Gastrocnemius medialis (tissue), 4 donors: ENCODE data around the gene BIK.

Experiments used
- CTCF ChIP-seq, 5 experiments: fragments of 450-650 bp in 3 of 5; fragments of 200-600 bp in 2 of 5; sonication (generic) in 2 of 5; IDR thresholded peaks in 4 of 5; conservative IDR thresholded peaks in 1 of 5; 1 replicate in 4 of 5; 2 replicates in 1 of 5; pipeline ENCODE4 v1.5.1; 2016 to 2019; ENCODE audit warnings: antibody characterized with exemption in 5 of 5, mild to moderate bottlenecking in 3 of 5, moderate library complexity in 3 of 5
- POLR2A ChIP-seq, 2 donors: fragments of 450-650 bp; IDR thresholded peaks; one replicate each; pipeline ENCODE4 v1.6.1; 2017; ENCODE audit warnings: antibody characterized with exemption in 2 of 2, mild to moderate bottlenecking in 2 of 2, moderate library complexity in 2 of 2

- TF ChIP-seq CTCF (IDR thresholded peaks at IDR 0.05 in 4 of 5, conservative IDR thresholded peaks at IDR 0.05 in 1 of 5): no peak
- no peak for TF ChIP-seq POLR2A (IDR thresholded peaks at IDR 0.05)
These were observed 63.0 kb downstream of the BIK start for GRCh38 chr22:43173566-43173965.
